ENCODE results near the gene DPP8.

Gene DPP8

DNA sequence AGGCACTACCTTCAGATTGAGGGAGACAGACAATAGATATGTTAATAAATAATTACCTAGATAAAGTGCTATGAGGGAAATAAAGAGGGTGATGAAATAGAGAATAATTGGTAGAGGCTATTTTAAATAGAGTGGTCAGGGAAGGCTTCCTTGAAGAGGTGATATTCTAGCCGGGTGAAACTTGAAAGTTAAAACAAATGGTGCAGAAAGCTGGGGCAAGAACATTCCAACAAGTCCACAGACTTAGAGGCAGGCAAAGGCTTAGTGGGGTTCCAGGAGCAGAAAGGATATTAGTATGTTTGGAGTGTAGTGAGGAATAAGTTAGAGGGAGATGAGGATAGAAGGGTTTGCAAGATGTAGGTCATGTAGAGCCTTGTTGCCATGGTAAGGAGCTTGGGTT is 22.8 kb upstream of the DPP8 start:
- H3K9me3 ChIP-seq (ENCODE audit: low read length) = peaks cover 4% of the 10 kb centered on the region
- H3K4me1 ChIP-seq (ENCODE audit: insufficient read depth, low read length) = no peaks in the 10 kb centered on the region
- H3K27me3 ChIP-seq (ENCODE audit: insufficient read depth, low read length) = no peaks in the 10 kb centered on the region
- H3K4me3 ChIP-seq (ENCODE audit: low read length) = no peak overlapping the region
- peaks cover 18% of the 10 kb centered on the region for H3K36me3 ChIP-seq (ENCODE audit: insufficient read depth, low read length)
- H2AFZ ChIP-seq (ENCODE audit: low read depth, low read length) = no peak overlapping the region

- peaks cover 15% of the 10 kb centered on the region for H3K36me3 ChIP-seq (ENCODE audit: insufficient read depth, low read length)
- H3K9me3 ChIP-seq (ENCODE audit: low read length) = peaks cover 4% of the 10 kb centered on the region
- H3K4me3 ChIP-seq (ENCODE audit: low read length) = no peak overlapping the region
- no peak overlapping the region for H2AFZ ChIP-seq (ENCODE audit: low read depth, low read length)
- peaks cover 18% of the 10 kb centered on the region for H3K4me1 ChIP-seq (ENCODE audit: insufficient read depth, low read length)
- H3K27me3 ChIP-seq (ENCODE audit: insufficient read depth, low read length) = no peaks in the 10 kb centered on the region
Observed at GRCh38 chr15:65535192-65535591, 17.7 kb upstream of the DPP8 start.

DNA sequence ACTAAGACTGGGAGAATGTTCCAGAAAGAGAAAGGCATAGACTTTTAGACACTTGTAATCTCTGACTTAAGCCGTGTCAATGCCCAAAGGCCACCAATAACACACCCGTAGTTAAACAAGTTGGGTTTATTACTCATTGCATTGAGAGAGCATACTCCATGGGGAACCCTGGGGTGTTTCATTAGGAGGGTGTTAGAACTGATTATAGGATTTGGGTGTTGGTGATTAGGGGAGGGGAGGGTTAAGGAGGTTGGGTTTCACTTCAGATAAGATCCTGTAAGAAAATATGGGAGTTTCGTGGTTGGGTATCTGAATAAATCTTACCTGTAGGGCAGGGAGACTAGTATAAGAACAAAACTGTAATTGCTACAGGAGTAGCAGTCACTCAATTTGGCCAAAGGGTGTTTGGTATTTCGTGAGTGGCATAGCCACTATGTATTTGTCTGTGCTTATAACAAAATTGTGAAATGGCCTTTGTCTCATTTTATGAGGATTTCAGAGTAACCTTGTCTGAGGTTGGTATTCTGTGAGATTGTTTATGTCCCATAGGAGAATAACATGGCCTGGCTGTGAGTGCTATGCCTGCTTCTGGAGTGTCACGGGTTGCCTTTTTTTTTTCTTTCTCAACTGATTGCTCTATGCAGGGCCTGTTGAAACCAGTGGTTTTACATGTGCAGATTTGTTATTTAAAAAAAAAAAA is 15.7 kb upstream of the DPP8 start:
- peaks cover 4% of the 10 kb centered on the region for H3K9me3 ChIP-seq (ENCODE audit: low read length)
- H3K4me3 ChIP-seq (ENCODE audit: low read length) = no peak overlapping the region
- no peaks in the 10 kb centered on the region for H3K27me3 ChIP-seq (ENCODE audit: insufficient read depth, low read length)
- H2AFZ ChIP-seq (ENCODE audit: low read depth, low read length) = no peak overlapping the region
- H3K4me1 ChIP-seq (ENCODE audit: insufficient read depth, low read length) = peaks cover 22% of the 10 kb centered on the region
- peaks cover 15% of the 10 kb centered on the region for H3K36me3 ChIP-seq (ENCODE audit: insufficient read depth, low read length)

DNA sequence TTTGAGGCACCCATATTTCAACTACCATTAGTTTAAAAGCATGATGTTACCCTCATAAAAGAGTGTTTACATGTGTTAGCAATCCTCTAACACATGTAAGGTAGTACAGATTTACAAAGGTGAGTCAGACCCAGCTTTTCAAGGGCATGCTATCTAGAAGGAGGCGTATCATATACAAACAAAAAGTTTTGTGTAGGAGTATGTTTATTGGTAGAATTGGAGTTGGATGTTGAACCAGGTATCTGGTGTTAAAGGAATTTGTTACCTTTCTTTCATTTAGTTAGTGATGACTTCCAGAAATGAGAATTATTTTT is 15.2 kb upstream of the DPP8 start:
- Histone ChIP-seq H3K4me3 (ENCODE audit: low read length) (no peak overlapping the region), H3K9me3 (ENCODE audit: low read length) (peaks cover 4% of the 10 kb centered on the region), H2AFZ (ENCODE audit: low read depth, low read length) (no peak overlapping the region), H3K4me1 (ENCODE audit: insufficient read depth, low read length) (peaks cover 22% of the 10 kb centered on the region), H3K27me3 (ENCODE audit: insufficient read depth, low read length) (no peaks in the 10 kb centered on the region), H3K36me3 (ENCODE audit: insufficient read depth, low read length) (peaks cover 12% of the 10 kb centered on the region)

DNA sequence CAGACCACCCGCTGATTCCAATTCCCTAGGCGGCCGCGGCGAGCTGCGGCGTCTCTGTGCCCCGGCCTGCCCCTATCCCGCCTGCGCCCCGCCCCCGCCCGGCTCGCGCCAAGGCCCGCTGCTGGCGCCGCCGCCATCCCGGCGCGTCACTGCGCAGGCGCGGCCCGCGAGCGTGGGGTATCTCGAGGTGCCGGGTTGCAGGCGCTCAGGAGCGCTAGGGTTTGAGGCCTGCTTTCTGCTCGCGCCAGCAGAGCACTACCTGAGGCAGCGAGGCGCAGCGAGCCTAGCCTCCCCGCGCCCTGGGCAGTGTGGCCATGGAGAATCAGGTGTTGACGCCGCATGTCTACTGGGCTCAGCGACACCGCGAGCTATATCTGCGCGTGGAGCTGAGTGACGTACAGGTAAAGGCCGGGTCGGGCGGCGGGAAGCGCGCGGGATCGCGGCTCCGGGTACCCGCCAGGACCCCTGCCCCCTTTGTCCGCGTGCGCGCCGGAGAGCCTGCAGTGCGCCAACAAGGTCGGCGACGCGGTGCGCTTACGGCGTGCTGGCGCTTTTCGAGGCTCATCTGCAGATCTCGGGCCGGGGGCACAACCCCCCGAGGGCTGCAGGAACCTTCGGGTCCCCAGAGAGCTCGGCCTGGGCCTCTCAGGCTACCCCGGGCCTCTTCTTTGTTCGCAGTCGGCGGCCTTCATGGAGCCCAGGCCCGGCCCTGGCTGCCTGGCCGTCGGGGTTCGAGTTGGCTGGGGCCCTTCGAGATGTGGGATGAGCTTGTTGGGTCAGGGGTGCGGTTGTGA is 13.0 kb upstream of the DPP8 start, which contains the start of gene HACD3:
TSS of gene HACD3 (plus strand) at position 146 of the 794 bp plus-strand sequence. CDS start at position 315, 169 bp downstream.
- peak within 1 kb of the TSS; percentile 91 for H3K4me3 ChIP-seq (ENCODE audit: low read length)
- no peaks in the 10 kb centered on the region for H3K36me3 ChIP-seq (ENCODE audit: insufficient read depth, low read length)
- peak within 1 kb of the TSS; percentile 35 for H2AFZ ChIP-seq (ENCODE audit: low read depth, low read length)
- H3K4me1 ChIP-seq (ENCODE audit: insufficient read depth, low read length) = peaks cover 22% of the 10 kb centered on the region
- H3K27me3 ChIP-seq (ENCODE audit: insufficient read depth, low read length) = no peaks in the 10 kb centered on the region
- H3K9me3 ChIP-seq (ENCODE audit: low read length) = no peaks in the 10 kb centered on the region

DNA sequence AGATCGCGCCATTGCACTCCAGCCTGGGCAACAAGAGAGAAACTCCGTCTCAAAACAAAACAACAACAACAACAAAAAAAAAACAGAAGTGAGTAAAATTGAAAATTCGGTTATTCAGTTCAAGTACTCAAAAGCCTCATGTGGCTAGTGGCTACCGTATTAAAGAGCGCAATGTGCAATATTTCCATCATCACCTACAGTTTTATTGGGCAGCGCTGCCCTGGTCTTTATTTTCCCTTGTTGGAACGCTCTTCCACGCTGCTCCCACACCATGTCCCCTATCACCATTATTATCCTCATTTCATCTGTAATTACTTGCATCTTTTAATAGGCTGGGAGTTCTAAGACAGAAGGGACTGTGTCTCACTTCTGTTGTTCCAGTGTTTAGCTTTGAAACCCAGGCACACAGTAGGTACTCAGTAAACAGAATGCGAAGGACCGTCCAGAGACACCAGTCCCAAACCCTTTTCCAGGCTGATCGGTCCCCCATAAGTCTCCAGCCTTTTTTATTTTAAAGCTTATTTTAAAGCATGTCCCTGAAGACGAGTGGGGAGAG is 12.4 kb upstream of the DPP8 start:
- H2AFZ ChIP-seq (ENCODE audit: low read depth, low read length) = peak overlapping the region; percentile 35
- H3K27me3 ChIP-seq (ENCODE audit: insufficient read depth, low read length) = no peaks in the 10 kb centered on the region
- H3K4me3 ChIP-seq (ENCODE audit: low read length) = peak overlapping the region; percentile 91
- no peaks in the 10 kb centered on the region for H3K36me3 ChIP-seq (ENCODE audit: insufficient read depth, low read length)
- no peaks in the 10 kb centered on the region for H3K9me3 ChIP-seq (ENCODE audit: low read length)
- peaks cover 22% of the 10 kb centered on the region for H3K4me1 ChIP-seq (ENCODE audit: insufficient read depth, low read length)

GRCh38 chr15:65528461-65529060 is 11.1 kb upstream of the DPP8 start:
- H2AFZ ChIP-seq (ENCODE audit: low read depth, low read length) = no peak overlapping the region
- H3K27me3 ChIP-seq (ENCODE audit: insufficient read depth, low read length) = no peaks in the 10 kb centered on the region
- H3K36me3 ChIP-seq (ENCODE audit: insufficient read depth, low read length) = no peaks in the 10 kb centered on the region
- H3K9me3 ChIP-seq (ENCODE audit: low read length) = no peaks in the 10 kb centered on the region
- no peak overlapping the region for H3K4me3 ChIP-seq (ENCODE audit: low read length)
- peaks cover 20% of the 10 kb centered on the region for H3K4me1 ChIP-seq (ENCODE audit: insufficient read depth, low read length)

DNA sequence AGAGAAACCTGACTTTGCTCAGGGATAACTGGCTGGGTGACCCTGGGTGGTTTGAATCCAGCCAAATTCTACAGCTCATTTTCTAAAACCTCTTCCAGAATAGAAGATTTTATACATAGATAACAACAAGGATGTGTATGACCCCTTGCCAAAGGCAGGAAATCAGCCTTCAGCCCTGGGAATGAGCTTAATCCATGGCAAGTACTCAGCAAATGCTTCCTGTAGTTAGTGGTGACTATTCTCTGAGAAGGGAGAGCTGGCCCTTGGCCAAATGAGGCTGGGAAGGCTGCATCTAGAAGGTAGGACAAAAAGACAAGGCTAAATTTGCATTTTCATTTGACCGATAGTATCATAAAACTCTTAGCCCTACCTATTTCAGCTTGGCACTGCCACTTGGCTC is 8.1 kb upstream of the DPP8 start:
- Histone ChIP-seq H3K36me3 (ENCODE audit: insufficient read depth, low read length) (no peaks in the 10 kb centered on the region), H3K9me3 (ENCODE audit: low read length) (no peaks in the 10 kb centered on the region), H3K4me3 (ENCODE audit: low read length) (no peak overlapping the region), H2AFZ (ENCODE audit: low read depth, low read length) (no peak overlapping the region), H3K27me3 (ENCODE audit: insufficient read depth, low read length) (no peaks in the 10 kb centered on the region), H3K4me1 (ENCODE audit: insufficient read depth, low read length) (peaks cover 4% of the 10 kb centered on the region)

- no peaks in the 10 kb centered on the region for H3K27me3 ChIP-seq (ENCODE audit: insufficient read depth, low read length)
- no peak overlapping the region for H3K4me3 ChIP-seq (ENCODE audit: low read length)
- no peaks in the 10 kb centered on the region for H3K9me3 ChIP-seq (ENCODE audit: low read length)
- H3K4me1 ChIP-seq (ENCODE audit: insufficient read depth, low read length) = no peaks in the 10 kb centered on the region
- H3K36me3 ChIP-seq (ENCODE audit: insufficient read depth, low read length) = no peaks in the 10 kb centered on the region
- no peak overlapping the region for H2AFZ ChIP-seq (ENCODE audit: low read depth, low read length)
Observed at GRCh38 chr15:65524226-65524625, 6.7 kb upstream of the DPP8 start.

DNA sequence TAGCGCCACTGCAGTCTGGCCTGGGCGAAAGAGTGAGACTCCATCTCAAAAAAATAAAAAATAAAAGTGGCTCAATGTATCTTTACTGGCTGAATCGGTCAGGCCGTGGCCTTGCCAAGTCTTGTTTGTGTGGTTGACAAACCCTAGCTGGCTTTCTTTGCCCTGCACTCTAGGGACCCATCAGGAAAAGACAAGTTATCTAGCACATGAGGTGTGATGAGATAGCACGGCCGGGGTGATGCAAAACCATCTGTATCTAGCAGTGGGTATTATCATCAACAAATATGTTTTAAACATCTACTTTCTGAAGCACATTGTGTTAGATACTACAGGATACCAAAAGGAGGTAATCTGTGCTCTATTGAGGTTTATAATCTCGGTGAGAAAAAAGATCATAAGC is 3.9 kb upstream of the DPP8 start:
- H3K4me1 ChIP-seq (ENCODE audit: insufficient read depth, low read length) = peaks cover 5% of the 10 kb centered on the region
- no peak overlapping the region for H3K4me3 ChIP-seq (ENCODE audit: low read length)
- no peaks in the 10 kb centered on the region for H3K27me3 ChIP-seq (ENCODE audit: insufficient read depth, low read length)
- H2AFZ ChIP-seq (ENCODE audit: low read depth, low read length) = no peak overlapping the region
- H3K9me3 ChIP-seq (ENCODE audit: low read length) = no peaks in the 10 kb centered on the region
- H3K36me3 ChIP-seq (ENCODE audit: insufficient read depth, low read length) = no peaks in the 10 kb centered on the region

GRCh38 chr15:65518633-65519285 is 1.3 kb upstream of the DPP8 start:
- no peak overlapping the region for H2AFZ ChIP-seq (ENCODE audit: low read depth, low read length)
- no peaks in the 10 kb centered on the region for H3K27me3 ChIP-seq (ENCODE audit: insufficient read depth, low read length)
- no peaks in the 10 kb centered on the region for H3K9me3 ChIP-seq (ENCODE audit: low read length)
- no peak overlapping the region for H3K4me3 ChIP-seq (ENCODE audit: low read length)
- peaks cover 16% of the 10 kb centered on the region for H3K4me1 ChIP-seq (ENCODE audit: insufficient read depth, low read length)
- peaks cover 9% of the 10 kb centered on the region for H3K36me3 ChIP-seq (ENCODE audit: insufficient read depth, low read length)

DNA sequence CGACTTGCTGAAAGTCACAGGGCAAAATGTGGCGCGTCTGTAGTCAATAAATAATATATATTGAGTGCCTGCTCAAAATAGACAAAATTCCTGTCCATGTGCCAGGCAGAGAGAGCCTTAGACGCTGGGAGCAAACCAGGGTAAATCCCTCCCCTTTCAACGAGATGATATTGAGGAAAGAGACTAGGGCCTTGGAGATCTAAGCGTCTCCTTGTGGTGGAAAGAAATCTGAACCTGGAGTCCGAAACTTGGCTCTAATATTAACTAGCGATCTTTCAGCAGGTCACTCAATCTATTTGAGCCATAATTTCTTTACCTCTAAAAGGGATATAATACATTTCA is 348 bp upstream of the DPP8 start:
- Histone ChIP-seq H3K4me3 (ENCODE audit: low read length) (peak overlapping the region; percentile 78), H3K9me3 (ENCODE audit: low read length) (no peaks in the 10 kb centered on the region), H2AFZ (ENCODE audit: low read depth, low read length) (peak overlapping the region; percentile 81), H3K27me3 (ENCODE audit: insufficient read depth, low read length) (no peaks in the 10 kb centered on the region), H3K4me1 (ENCODE audit: insufficient read depth, low read length) (peaks cover 16% of the 10 kb centered on the region), H3K36me3 (ENCODE audit: insufficient read depth, low read length) (peaks cover 9% of the 10 kb centered on the region)

All from neuron (in vitro differentiated cells).